ENCODE measurements around the gene SLC41A2.
A peak's percentile ranks its signal among the peaks of the same experiment; 100 is the strongest.
"Not testable (repeated sequence)": the region's sequence is repeated elsewhere in the genome, so short reads cannot be mapped to it uniquely, and the experiment has no call there.

SLC41A2 gene

GRCh38 chr12:104964167-104964855 lies 6.2 kb upstream of the SLC41A2 start:
- peak; percentile 65 for DNase-seq

- no peak for DNase-seq
Measured at GRCh38 chr12:104963757-104964156, 5.7 kb upstream of the SLC41A2 start.

GRCh38 chr12:104960464-104960863 lies 2.4 kb upstream of the SLC41A2 start:
- no peak for DNase-seq

- no peak for DNase-seq
Measured at GRCh38 chr12:104959335-104959841, 1.3 kb upstream of the SLC41A2 start.

- no peak for DNase-seq
Measured at GRCh38 chr12:104958805-104959334, 780 bp upstream of the SLC41A2 start.

- no peak for DNase-seq
Measured at GRCh38 chr12:104957719-104958000, 430 bp downstream of the SLC41A2 start.

- no peak for DNase-seq
Measured at GRCh38 chr12:104956870-104957718, 996 bp downstream of the SLC41A2 start.

GRCh38 chr12:104955703-104956102 lies 2.4 kb downstream of the SLC41A2 start:
- no peak for DNase-seq

GRCh38 chr12:104953323-104953722 lies 4.8 kb downstream of the SLC41A2 start:
- no peak for DNase-seq

GRCh38 chr12:104952816-104953215 lies 5.3 kb downstream of the SLC41A2 start:
- DNase-seq: no peak

- no peak for DNase-seq
Measured at GRCh38 chr12:104951759-104952509, 6.2 kb downstream of the SLC41A2 start.

GRCh38 chr12:104948716-104949115 lies 9.4 kb downstream of the SLC41A2 start:
- DNase-seq: not testable (repeated sequence)

GRCh38 chr12:104944252-104944651 lies 13.8 kb downstream of the SLC41A2 start:
- DNase-seq: no peak

- not testable (repeated sequence) for DNase-seq
Measured at GRCh38 chr12:104943401-104943800, 14.7 kb downstream of the SLC41A2 start.

- DNase-seq: no peak
Measured at GRCh38 chr12:104942075-104942474, 16.0 kb downstream of the SLC41A2 start.

GRCh38 chr12:104941454-104941853 lies 16.6 kb downstream of the SLC41A2 start:
- DNase-seq: no peak

GRCh38 chr12:104939089-104939488 lies 19.0 kb downstream of the SLC41A2 start:
- DNase-seq: no peak

GRCh38 chr12:104938371-104938770 lies 19.7 kb downstream of the SLC41A2 start:
- DNase-seq: no peak

- DNase-seq: no peak
Measured at GRCh38 chr12:104935886-104936285, 22.2 kb downstream of the SLC41A2 start.

GRCh38 chr12:104933778-104934177 lies 24.3 kb downstream of the SLC41A2 start:
- DNase-seq: no peak

- no peak for DNase-seq
Measured at GRCh38 chr12:104933128-104933527, 25.0 kb downstream of the SLC41A2 start.

GRCh38 chr12:104930388-104931326 lies 27.4 kb downstream of the SLC41A2 start:
- DNase-seq: no peak

Data from NCI-H1092 (cell line).